Tibial nerve (tissue), 4 donors: ENCODE results near the gene KRTAP10-3. TPM values are rescaled to one million over a fixed set of nuclear protein-coding genes. Genes with fewer than 3 reads are reported as not detected.
"Not testable (repeated sequence)": the region's sequence is repeated elsewhere in the genome, so short reads cannot be mapped to it uniquely, and the experiment has no call there.

Experiments used
- DNase-seq, 2 donors: peaks; one replicate each; pipeline ENCODE4 v3.0.0-alpha.2; 2019; ENCODE audit warnings: low spot score in 2 of 2
- H3K27ac ChIP-seq, 4 donors: fragments of 200-600 bp; sonication (generic) in 3 of 4; one replicate each; pipeline ENCODE4 v1.5.1; 2017 to 2019; ENCODE audit warnings: mild to moderate bottlenecking in 1 of 4
- H3K27me3 ChIP-seq, 2 donors: fragments of 200-600 bp; sonication (generic) in 1 of 2; one replicate each; pipeline versions ENCODE4 v1.5.1 to v1.6.0; 2017 to 2019
- H3K36me3 ChIP-seq, 3 donors: fragments of 200-600 bp; sonication (generic); one replicate each; pipeline ENCODE4 v1.5.1; 2018 to 2019
- H3K4me1 ChIP-seq, 4 donors: fragments of 200-600 bp; sonication (generic) in 3 of 4; one replicate each; pipeline ENCODE4 v1.5.1; 2017 to 2019
- H3K4me3 ChIP-seq, 4 donors: fragments of 200-600 bp; sonication (generic) in 3 of 4; one replicate each; pipeline ENCODE4 v1.5.1; 2017 to 2019; ENCODE audit warnings: mild to moderate bottlenecking in 1 of 4, moderate library complexity in 1 of 4
- H3K9me3 ChIP-seq, 4 donors: fragments of 200-600 bp; sonication (generic) in 3 of 4; one replicate each; pipeline ENCODE4 v1.5.1; 2017 to 2019
- EP300 ChIP-seq, 2 donors: sonication (generic); formaldehyde crosslinking; IDR thresholded peaks; one replicate each; pipeline ENCODE4 v1.6.1; 2017; ENCODE audit warnings: antibody characterized with exemption in 2 of 2, mild to moderate bottlenecking in 1 of 2
- POLR2A ChIP-seq, 2 donors: fragments of 450-650 bp; IDR thresholded peaks; one replicate each; pipeline ENCODE4 v1.6.1; 2017; ENCODE audit warnings: antibody characterized with exemption in 2 of 2, mild to moderate bottlenecking in 2 of 2, moderate library complexity in 2 of 2
- WGBS, 2 donors: methylation state at CpG; one replicate each; pipeline ENCODE4 v1.1.5; 2018; 5-methylcytosine and 5-hydroxymethylcytosine counted together
- total RNA-seq, 4 donors: library from RNA; depleted of rRNA; stranded (reverse); fragments of >200 nt; gene quantifications; one replicate each; pipeline ENCODE4 v1.1.0, GENCODE V29; 2016
- TF ChIP-seq, protein P1 (sequence below), 5 experiments: fragments of 200-600 bp in 3 of 5; fragments of 450-650 bp in 2 of 5; sonication (generic) in 3 of 5; IDR thresholded peaks; one replicate each; pipeline ENCODE4 v1.5.1; 2016 to 2019; ENCODE audit warnings: antibody characterized with exemption in 5 of 5, mild to moderate bottlenecking in 3 of 5, moderate library complexity in 2 of 5

KRTAP10-3 gene
- total RNA-seq, 4 donors from 2014 or later, result not detected

DNA sequence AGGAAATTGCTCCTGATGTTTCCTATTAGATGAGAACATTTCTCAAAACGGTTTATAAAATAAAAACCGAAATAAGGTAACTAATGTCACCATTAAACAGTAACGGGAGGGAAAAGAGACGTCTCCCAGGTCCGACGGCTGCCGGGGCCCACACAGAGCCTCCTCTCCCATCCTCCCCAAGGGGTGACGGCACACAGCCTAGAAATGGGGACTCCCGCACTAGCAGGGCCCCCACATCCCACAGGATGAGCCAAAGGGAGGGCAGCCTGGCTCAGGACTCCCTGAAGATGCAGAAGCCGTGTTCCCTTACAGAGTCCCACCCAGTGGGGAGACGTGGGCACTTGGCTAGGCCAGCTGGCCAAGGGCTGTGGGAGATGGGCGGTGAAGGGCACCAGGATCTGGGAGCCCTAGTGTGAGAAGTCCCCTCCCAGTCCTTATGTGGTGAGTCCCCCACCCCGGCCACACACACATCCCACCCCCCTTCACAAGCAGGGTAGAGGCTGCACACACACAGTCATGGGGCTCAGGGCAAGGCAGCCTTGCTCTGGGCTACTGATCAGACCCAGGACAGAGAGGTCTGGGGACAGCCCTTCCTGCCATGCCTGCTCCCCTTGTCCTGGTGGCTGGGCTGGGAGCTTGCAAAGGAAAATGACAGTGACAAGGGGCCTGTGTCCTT lies 3.3 kb downstream of the KRTAP10-3 start:
- TF ChIP-seq EP300 (IDR thresholded peaks at IDR 0.05) (no peak), POLR2A (IDR thresholded peaks at IDR 0.05) (no peak)
- TF ChIP-seq, protein P1, sequence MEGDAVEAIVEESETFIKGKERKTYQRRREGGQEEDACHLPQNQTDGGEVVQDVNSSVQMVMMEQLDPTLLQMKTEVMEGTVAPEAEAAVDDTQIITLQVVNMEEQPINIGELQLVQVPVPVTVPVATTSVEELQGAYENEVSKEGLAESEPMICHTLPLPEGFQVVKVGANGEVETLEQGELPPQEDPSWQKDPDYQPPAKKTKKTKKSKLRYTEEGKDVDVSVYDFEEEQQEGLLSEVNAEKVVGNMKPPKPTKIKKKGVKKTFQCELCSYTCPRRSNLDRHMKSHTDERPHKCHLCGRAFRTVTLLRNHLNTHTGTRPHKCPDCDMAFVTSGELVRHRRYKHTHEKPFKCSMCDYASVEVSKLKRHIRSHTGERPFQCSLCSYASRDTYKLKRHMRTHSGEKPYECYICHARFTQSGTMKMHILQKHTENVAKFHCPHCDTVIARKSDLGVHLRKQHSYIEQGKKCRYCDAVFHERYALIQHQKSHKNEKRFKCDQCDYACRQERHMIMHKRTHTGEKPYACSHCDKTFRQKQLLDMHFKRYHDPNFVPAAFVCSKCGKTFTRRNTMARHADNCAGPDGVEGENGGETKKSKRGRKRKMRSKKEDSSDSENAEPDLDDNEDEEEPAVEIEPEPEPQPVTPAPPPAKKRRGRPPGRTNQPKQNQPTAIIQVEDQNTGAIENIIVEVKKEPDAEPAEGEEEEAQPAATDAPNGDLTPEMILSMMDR (IDR thresholded peaks at IDR 0.05), result no peak
- Histone ChIP-seq H3K4me1 (no peaks in the 10 kb centered on the region), H3K27ac (no peak overlapping the region), H3K4me3 (no peak overlapping the region), H3K27me3 (peaks cover 0 to 12% of the 10 kb centered on the region in 2 donors), H3K9me3 (peaks cover 0 to 21% (median 0%) of the 10 kb centered on the region in 4 donors), H3K36me3 (no peaks in the 10 kb centered on the region)
- no peak for DNase-seq
- 72 to 73% methylated on average over 8 to 13 of the region's 13 CpGs for WGBS, 2 donors

GRCh38 chr21:44552681-44553080 lies 5.9 kb downstream of the KRTAP10-3 start:
- Histone ChIP-seq H3K4me3 (no peak overlapping the region), H3K9me3 (peaks cover 0 to 14% (median 0%) of the 10 kb centered on the region in 4 donors), H3K36me3 (no peaks in the 10 kb centered on the region), H3K27me3 (peaks cover 0 to 22% of the 10 kb centered on the region in 2 donors), H3K4me1 (no peaks in the 10 kb centered on the region), H3K27ac (no peak overlapping the region)
- TF ChIP-seq POLR2A (IDR thresholded peaks at IDR 0.05), result no peak
- TF ChIP-seq, protein P1 (IDR thresholded peaks at IDR 0.05), result no peak
- TF ChIP-seq EP300 (IDR thresholded peaks at IDR 0.05), result no peak
- DNase-seq, result no peak
- WGBS, 2 donors, result 57 to 67% methylated on average over 12 to 13 of the region's 13 CpGs

DNA sequence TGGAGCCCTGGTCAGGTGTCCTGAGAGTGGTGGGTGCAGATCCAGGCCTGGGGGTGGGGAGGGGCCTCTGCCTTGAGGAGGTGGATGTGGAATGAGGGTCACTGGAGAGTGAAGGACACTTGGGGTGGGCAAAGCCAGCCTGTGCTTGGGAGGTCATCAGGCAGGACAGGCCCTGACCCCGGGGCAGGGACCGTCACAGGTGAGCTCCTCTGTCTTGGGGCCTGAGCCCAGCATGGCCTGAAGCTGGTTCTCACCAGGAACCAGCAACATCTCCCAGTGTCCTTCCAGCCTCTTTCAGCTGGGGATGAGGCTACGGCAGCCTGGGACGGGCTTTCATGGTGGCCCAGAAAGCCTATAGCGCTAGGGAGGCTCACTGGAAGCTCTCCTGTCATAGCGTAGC lies 6.5 kb downstream of the KRTAP10-3 start:
- DNase-seq, result no peak
- WGBS, 2 donors, result 91 to 94% methylated on average over 5 to 6 of the region's 6 CpGs
- peaks cover 0 to 19% (median 0%) of the 10 kb centered on the region in 4 donors for H3K9me3 ChIP-seq
- H3K4me3 ChIP-seq, result no peak overlapping the region
- TF ChIP-seq POLR2A (IDR thresholded peaks at IDR 0.05), result no peak
- TF ChIP-seq EP300 (IDR thresholded peaks at IDR 0.05), result no peak
- TF ChIP-seq, protein P1 (IDR thresholded peaks at IDR 0.05), result no peak
- H3K4me1 ChIP-seq, result no peaks in the 10 kb centered on the region
- no peak overlapping the region for H3K27ac ChIP-seq
- peaks cover 0 to 22% of the 10 kb centered on the region in 2 donors for H3K27me3 ChIP-seq
- H3K36me3 ChIP-seq, result no peaks in the 10 kb centered on the region

- 57 to 59% methylated on average over 13 to 14 of the region's 17 CpGs for WGBS, 2 donors
- peaks cover 0 to 22% of the 10 kb centered on the region in 2 donors for H3K27me3 ChIP-seq
- no peaks in the 10 kb centered on the region for H3K36me3 ChIP-seq
- H3K27ac ChIP-seq, result no peak within 1 kb of the TSS
- H3K4me1 ChIP-seq, result no peaks in the 10 kb centered on the region
- no peak for DNase-seq
- no peak for TF ChIP-seq POLR2A (IDR thresholded peaks at IDR 0.05)
- TF ChIP-seq EP300 (IDR thresholded peaks at IDR 0.05), result no peak
- TF ChIP-seq, protein P1 (IDR thresholded peaks at IDR 0.05), result no peak
- H3K4me3 ChIP-seq, result no peak within 1 kb of the TSS
- peaks cover 0 to 26% (median 2%) of the 10 kb centered on the region in 4 donors for H3K9me3 ChIP-seq
These were observed 7.1 kb downstream of the KRTAP10-3 start, which contains the start of gene KRTAP10-2 for GRCh38 chr21:44551340-44551961. TSS of gene KRTAP10-2 (minus strand) at chr21:44551505. CDS start at chr21:44551458, 47 bp downstream.

GRCh38 chr21:44550807-44551206 lies 7.8 kb downstream of the KRTAP10-3 start:
- Histone ChIP-seq H3K27ac (no peak overlapping the region), H3K36me3 (no peaks in the 10 kb centered on the region), H3K9me3 (peaks cover 0 to 31% (median 5%) of the 10 kb centered on the region in 4 donors), H3K4me3 (no peak overlapping the region), H3K27me3 (peaks cover 0 to 22% of the 10 kb centered on the region in 2 donors), H3K4me1 (no peaks in the 10 kb centered on the region)
- WGBS, 2 donors, result 66 to 68% methylated on average over 10 of the region's 10 CpGs
- TF ChIP-seq EP300 (IDR thresholded peaks at IDR 0.05) (no peak), POLR2A (IDR thresholded peaks at IDR 0.05) (no peak)
- TF ChIP-seq, protein P1 (IDR thresholded peaks at IDR 0.05), result no peak
- DNase-seq, result no peak

DNA sequence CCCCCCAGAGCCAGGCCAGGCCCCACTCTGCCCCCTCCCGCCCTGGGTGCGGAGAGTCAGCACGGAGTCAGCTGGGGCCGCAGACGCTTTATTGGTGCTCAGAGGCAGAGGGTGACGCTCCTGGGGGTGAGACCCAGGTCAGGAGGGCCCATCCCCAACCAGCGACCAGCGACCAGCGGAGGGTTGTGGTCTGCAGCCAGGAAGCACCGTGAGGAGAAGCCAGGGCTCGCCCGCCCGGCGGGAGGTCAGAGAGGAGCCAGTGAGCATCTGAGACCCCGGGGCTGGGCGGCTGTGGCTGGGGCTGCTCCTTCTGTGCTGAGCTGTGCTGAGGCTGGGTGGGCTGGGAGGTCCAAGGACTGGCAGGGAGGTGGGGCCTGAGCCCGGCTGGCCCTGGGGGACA lies 8.3 kb downstream of the KRTAP10-3 start:
- not testable (repeated sequence) for DNase-seq, H3K27ac ChIP-seq, H3K36me3 ChIP-seq, H3K4me3 ChIP-seq, H3K4me1 ChIP-seq
- 19 to 25% methylated on average over 11 to 14 of the region's 17 CpGs for WGBS, 2 donors
- H3K9me3 ChIP-seq, result peaks cover 0 to 31% (median 6%) of the 10 kb centered on the region in 4 donors
- peaks cover 0 to 22% of the 10 kb centered on the region in 2 donors for H3K27me3 ChIP-seq
